Smooth muscle cell (in vitro differentiated cells): ENCODE measurements around the gene GSX1. TPM values are rescaled to one million over a fixed set of nuclear protein-coding genes. Genes with fewer than 3 reads are reported as not detected.

Source experiments
- polyA plus RNA-seq: library from polyadenylated mRNA; unstranded; fragments of >200 nt; fragmentation: Nextera tagmentation; extraction: Ambion mirVana; gene quantifications from 2 replicates; pipeline ENCODE4 v1.2.1, GENCODE V29; 2016
- small RNA-seq: library from RNA; depleted of rRNA; stranded (forward); fragments of <200 nt; gene quantifications from one replicate; pipeline ENCODE3, GENCODE V24; 2014
- total RNA-seq: library from RNA; depleted of rRNA; stranded (reverse); fragments of >200 nt; gene quantifications from 2 replicates; pipeline ENCODE4 v1.2.3, GENCODE V29; 2014

GSX1 gene
- total and polyA plus RNA-seq, 2 experiments from 2014 or later: not detected

Small RNA genes within 50 kb of the gene (small RNA-seq; reads per million reads assigned to genes)
- not detected for gene RNU6-73P

Other genes with a start within 250 kb of the GSX1 start
- gene LNX2, start 172.0 kb upstream of the GSX1 start, total RNA-seq: 7.3 and 11.7 TPM in 2 replicates
- gene LNX2, start 172.0 kb upstream of the GSX1 start, polyA plus RNA-seq: 4.8 and 5.5 TPM in 2 replicates
- gene POLR1D, start 170.6 kb upstream of the GSX1 start, total RNA-seq: 57.8 and 102 TPM in 2 replicates
- gene POLR1D, start 170.6 kb upstream of the GSX1 start, polyA plus RNA-seq: 45.7 and 61.3 TPM in 2 replicates
- gene PDX1, start 127.5 kb downstream of the GSX1 start, total RNA-seq: not detected in 2 replicates
- not detected in 2 replicates for gene PDX1, start 127.5 kb downstream of the GSX1 start, polyA plus RNA-seq
- gene CDX2, start 176.8 kb downstream of the GSX1 start, total RNA-seq: 0.04 and 0.18 TPM in 2 replicates
- gene CDX2, start 176.8 kb downstream of the GSX1 start, polyA plus RNA-seq: 0.31 and 0.45 TPM in 2 replicates
- not detected in 2 replicates for gene URAD, start 196.2 kb downstream of the GSX1 start, total RNA-seq
- not detected in 2 replicates for gene URAD, start 196.2 kb downstream of the GSX1 start, polyA plus RNA-seq